ENCODE measurements around the gene ADGRG1.

ADGRG1 gene

GRCh38 chr16:57620335-57621231 lies 7.8 kb upstream of the ADGRG1 start:
- DNase-seq (ENCODE audit: low read depth in 2 of 2) = no peak

GRCh38 chr16:57621521-57622271 lies 6.7 kb upstream of the ADGRG1 start:
- no peak for DNase-seq (ENCODE audit: low read depth in 2 of 2)

GRCh38 chr16:57622361-57623250 lies 5.8 kb upstream of the ADGRG1 start:
- no peak for DNase-seq (ENCODE audit: low read depth in 2 of 2)

- no peak for DNase-seq (ENCODE audit: low read depth in 2 of 2)
These were observed 5.0 kb upstream of the ADGRG1 start for GRCh38 chr16:57623251-57624043.

- DNase-seq (ENCODE audit: low read depth in 2 of 2) = no peak
These were observed 4.3 kb upstream of the ADGRG1 start for GRCh38 chr16:57624044-57624688.

- no peak for DNase-seq (ENCODE audit: low read depth in 2 of 2)
These were observed 3.5 kb upstream of the ADGRG1 start for GRCh38 chr16:57624806-57625500.

- DNase-seq (ENCODE audit: low read depth in 2 of 2) = no peak
These were observed 1.8 kb upstream of the ADGRG1 start for GRCh38 chr16:57626420-57627170.

GRCh38 chr16:57627184-57627871 lies 1.1 kb upstream of the ADGRG1 start:
- DNase-seq (ENCODE audit: low read depth in 2 of 2) = peak in 1 of 2 experiments; percentile 20

- DNase-seq (ENCODE audit: low read depth in 2 of 2) = no peak
These were observed 408 bp downstream of the ADGRG1 start for GRCh38 chr16:57628783-57629293.

- DNase-seq (ENCODE audit: low read depth in 2 of 2) = no peak
These were observed 1.3 kb downstream of the ADGRG1 start for GRCh38 chr16:57629516-57630406.

GRCh38 chr16:57630407-57630797 lies 2.0 kb downstream of the ADGRG1 start:
- no peak for DNase-seq (ENCODE audit: low read depth in 2 of 2)

- no peak for DNase-seq (ENCODE audit: low read depth in 2 of 2)
These were observed 2.8 kb downstream of the ADGRG1 start for GRCh38 chr16:57630931-57631845.

GRCh38 chr16:57632568-57632967 lies 4.1 kb downstream of the ADGRG1 start:
- DNase-seq (ENCODE audit: low read depth in 2 of 2) = no peak

GRCh38 chr16:57633383-57634064 lies 5.1 kb downstream of the ADGRG1 start:
- DNase-seq (ENCODE audit: low read depth in 2 of 2) = no peak

GRCh38 chr16:57634171-57634570 lies 5.7 kb downstream of the ADGRG1 start:
- DNase-seq (ENCODE audit: low read depth in 2 of 2) = no peak

All from fibroblast of skin of left quadriceps (primary cell).